GM12891 (cell line): Measurements from ENCODE around the gene SNTG2.
A peak's percentile ranks its signal among the peaks of the same experiment; 100 is the strongest.

Experiments used
- DNase-seq: peaks from one replicate; pipeline ENCODE4 v3.0.0; 2011; ENCODE audit warnings: low spot score; ENCODE audit not compliant: insufficient read length
- FAIRE-seq: peaks from 2 replicates; lab custom pipeline; 2011; peaks lifted over from hg19 to GRCh38; lab: Jason Lieb, UNC
- PAX5 ChIP-seq: IDR thresholded peaks from 2 replicates; pipeline ENCODE4 v1.6.1; 2011; ENCODE audit warnings: low read length, moderate library complexity, mild to moderate bottlenecking; ENCODE audit not compliant: insufficient read depth, severe bottlenecking
- POLR2A ChIP-seq: IDR thresholded peaks from 2 replicates; pipeline ENCODE4 v1.6.1; 2011; ENCODE audit warnings: low read depth, low read length, control low read depth
- POLR2AphosphoS5 ChIP-seq: IDR thresholded peaks from 2 replicates; pipeline ENCODE4 v1.6.1; 2011; ENCODE audit warnings: low read depth, low read length, control low read depth
- POU2F2 ChIP-seq: IDR thresholded peaks from 2 replicates; pipeline ENCODE4 v1.6.1; 2011; ENCODE audit warnings: low read depth, mild to moderate bottlenecking, control low read depth, low read length, moderate library complexity
- SPI1 ChIP-seq: IDR thresholded peaks from 2 replicates; pipeline ENCODE4 v1.6.1; 2011; ENCODE audit warnings: low read depth, low read length, control low read depth
- TAF1 ChIP-seq: IDR thresholded peaks from 2 replicates; pipeline ENCODE4 v1.6.1; 2011; ENCODE audit warnings: low read depth, low read length, control low read depth

SNTG2 gene

GRCh38 chr2:1140389-1141003 lies 189.8 kb downstream of the SNTG2 start:
- FAIRE-seq (peak; percentile 26), DNase-seq (peak; percentile 34)
- TF ChIP-seq POU2F2 (no peak), TAF1 (no peak), POLR2A (no peak), PAX5 (no peak), SPI1 (no peak), POLR2AphosphoS5 (no peak)

GRCh38 chr2:1141079-1141478 lies 190.4 kb downstream of the SNTG2 start:
- DNase-seq: no peak

DNA sequence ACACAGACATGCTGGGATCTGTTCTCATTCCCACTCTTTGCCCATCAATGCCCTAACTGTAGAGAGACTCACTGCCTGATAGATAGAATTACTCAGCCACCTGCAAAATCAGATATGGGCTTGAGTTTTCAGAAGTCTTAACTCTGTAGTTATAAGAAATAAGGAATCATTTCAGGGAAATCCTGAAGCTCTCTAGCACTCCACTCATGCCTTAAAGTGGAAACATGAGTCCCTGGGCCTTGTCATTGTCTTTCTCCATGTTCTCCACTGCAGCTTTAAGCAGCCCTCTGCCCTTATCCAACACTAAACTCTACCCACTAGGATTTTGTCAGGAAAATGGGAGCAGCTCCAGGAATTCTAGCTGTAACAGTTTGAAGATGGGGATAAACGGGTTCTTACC lies 192.5 kb downstream of the SNTG2 start:
- FAIRE-seq: no peak
- no peak for DNase-seq
- no peak for TF ChIP-seq POLR2AphosphoS5
- no peak for TF ChIP-seq SPI1
- TF ChIP-seq PAX5: no peak
- no peak for TF ChIP-seq POU2F2
- TF ChIP-seq POLR2A: no peak
- TF ChIP-seq TAF1: no peak

More at GRCh38 chr2:1141079-1141478, 190.4 kb downstream of the SNTG2 start:
- FAIRE-seq: no peak
- TF ChIP-seq POLR2A (no peak), POU2F2 (no peak), TAF1 (no peak), PAX5 (no peak), SPI1 (no peak), POLR2AphosphoS5 (no peak)

DNA sequence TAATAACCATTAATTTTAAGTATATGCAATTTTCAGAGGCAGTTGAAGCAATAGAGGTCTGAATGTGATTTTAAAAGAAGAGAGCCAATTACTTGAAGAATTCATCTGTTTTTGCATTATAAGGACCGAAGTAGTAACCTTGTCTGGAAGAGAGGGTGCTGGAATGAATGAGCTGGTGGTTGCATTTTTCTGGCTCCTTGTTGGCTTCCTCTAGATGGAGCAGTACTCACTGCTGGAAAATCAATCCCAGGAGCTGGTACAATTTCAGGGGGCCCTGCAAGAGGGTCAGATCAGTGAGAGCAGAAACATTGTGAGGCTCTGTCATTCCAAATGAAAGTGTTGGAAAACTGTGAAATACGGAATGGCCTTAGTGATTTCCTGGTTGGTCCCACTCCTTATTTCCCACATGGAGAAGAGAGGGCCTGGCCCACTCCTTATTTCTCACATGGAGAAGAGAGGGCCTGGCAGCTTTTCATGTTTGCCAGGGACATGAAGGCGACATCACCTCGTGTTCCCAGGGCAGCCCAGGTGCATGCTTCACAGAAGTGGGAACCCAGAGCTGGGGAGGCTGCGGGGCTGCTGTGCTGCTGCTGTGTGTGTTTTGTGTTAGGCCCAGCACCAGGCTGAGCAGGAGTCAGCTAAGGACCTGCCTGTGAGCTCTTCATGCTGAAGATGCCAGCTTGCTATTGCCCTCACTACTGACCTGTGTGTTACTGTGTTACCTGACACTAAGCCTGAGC lies 197.4 kb downstream of the SNTG2 start:
- no peak for FAIRE-seq
- TF ChIP-seq POLR2AphosphoS5 (no peak), POLR2A (no peak), POU2F2 (no peak), TAF1 (no peak), SPI1 (no peak), PAX5 (no peak)
- no peak for DNase-seq

- FAIRE-seq: no peak
- no peak for DNase-seq
- TF ChIP-seq SPI1 (no peak), PAX5 (no peak), POU2F2 (no peak), TAF1 (no peak), POLR2A (no peak), POLR2AphosphoS5 (no peak)
Measured at GRCh38 chr2:1150724-1151511, 200.3 kb downstream of the SNTG2 start.

GRCh38 chr2:1152375-1152774 lies 201.7 kb downstream of the SNTG2 start:
- FAIRE-seq: peak; percentile 66
- TF ChIP-seq POLR2A: no peak
- TF ChIP-seq POU2F2: no peak
- TF ChIP-seq TAF1: no peak
- no peak for TF ChIP-seq SPI1
- TF ChIP-seq PAX5: no peak
- no peak for TF ChIP-seq POLR2AphosphoS5

GRCh38 chr2:1153920-1154319 lies 203.3 kb downstream of the SNTG2 start:
- FAIRE-seq (no peak), DNase-seq (no peak)
- TF ChIP-seq PAX5 (no peak), TAF1 (no peak), POLR2A (no peak), POLR2AphosphoS5 (no peak)

More at GRCh38 chr2:1152375-1152774, 201.7 kb downstream of the SNTG2 start:
- DNase-seq: no peak

DNA sequence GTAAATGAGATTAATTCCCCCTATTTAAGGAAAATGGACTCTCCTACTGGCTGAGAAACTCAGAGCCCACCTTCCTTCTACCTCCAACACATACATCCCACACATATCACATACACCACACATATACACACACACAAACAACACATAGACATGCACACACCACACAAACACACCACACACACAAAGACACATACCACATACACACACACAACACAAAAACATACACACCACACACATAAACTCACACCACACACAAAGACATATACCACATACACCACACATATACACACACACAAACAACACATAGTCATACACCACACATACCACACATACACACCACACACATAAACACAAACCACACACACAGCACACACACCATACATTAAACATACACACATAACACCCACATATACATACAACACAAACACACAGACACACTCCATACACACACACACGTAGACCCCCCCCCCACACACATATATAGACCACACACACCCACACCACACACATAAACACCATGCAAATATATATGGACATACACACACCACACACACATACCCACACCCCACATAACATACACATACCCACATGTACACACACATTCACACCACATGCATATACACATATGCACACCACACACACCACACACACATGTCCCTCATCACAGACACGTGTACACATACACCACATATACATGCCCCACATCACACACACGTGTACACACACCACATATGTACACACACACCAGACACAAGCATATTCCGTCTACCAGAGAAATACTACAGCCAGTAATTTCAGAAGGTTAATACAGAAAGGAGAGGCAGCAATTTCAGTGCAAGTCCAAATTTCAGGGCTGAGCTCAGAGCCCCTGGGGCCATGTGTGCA lies 204.3 kb downstream of the SNTG2 start:
- TF ChIP-seq TAF1: no peak
- no peak for TF ChIP-seq SPI1
- no peak for TF ChIP-seq POU2F2
- no peak for TF ChIP-seq PAX5
- TF ChIP-seq POLR2AphosphoS5: no peak
- no peak for TF ChIP-seq POLR2A
- DNase-seq (no peak), FAIRE-seq (peak; percentile 85)
